Skeletal muscle tissue (tissue), 4 donors: ENCODE measurements around the gene ZNF202. TPM values are rescaled to one million over a fixed set of nuclear protein-coding genes. Genes with fewer than 3 reads are reported as not detected.

Experiments used
- H3K27ac ChIP-seq: one replicate; pipeline ENCODE4 v1.7.0; 2013; ENCODE audit warnings: mild to moderate bottlenecking, low read depth, low read length, inconsistent platforms
- H3K27me3 ChIP-seq, 3 donors: one replicate each; pipeline ENCODE4 v1.7.0; 2013; ENCODE audit warnings: low read length in 3 of 3; ENCODE audit not compliant: control insufficient read depth in 3 of 3, insufficient read depth in 3 of 3
- H3K36me3 ChIP-seq, 3 donors: one replicate each; pipeline ENCODE4 v1.7.0; 2013; ENCODE audit warnings: low read length in 3 of 3; ENCODE audit not compliant: control insufficient read depth in 3 of 3, insufficient read depth in 3 of 3
- H3K4me1 ChIP-seq, 3 donors: one replicate each; pipeline ENCODE4 v1.7.0; 2013; ENCODE audit warnings: low read length in 3 of 3, mild to moderate bottlenecking in 3 of 3; ENCODE audit not compliant: control insufficient read depth in 3 of 3, insufficient read depth in 3 of 3
- H3K4me3 ChIP-seq, 3 donors: one replicate each; pipeline ENCODE4 v1.7.0; 2013; ENCODE audit warnings: low read length in 3 of 3
- H3K9ac ChIP-seq, 3 donors: one replicate each; pipeline ENCODE4 v1.7.0; 2013; ENCODE audit warnings: low read length in 3 of 3, mild to moderate bottlenecking in 3 of 3, moderate library complexity in 2 of 3, low read depth in 1 of 3
- H3K9me3 ChIP-seq, 3 donors: one replicate each; pipeline ENCODE4 v1.7.0; 2013; ENCODE audit warnings: low read length in 3 of 3; ENCODE audit not compliant: control insufficient read depth in 3 of 3
- total RNA-seq: library from RNA; depleted of rRNA; stranded (reverse); fragments of >200 nt; gene quantifications from one replicate; pipeline ENCODE4 v1.2.3, GENCODE V29; 2014
- donor health status: Osteomylitis.

ZNF202 gene
- total RNA-seq, 1 donor from 2014 or later: 9.4 TPM

- peaks cover 5 to 6% (median 5%) of the 10 kb centered on the region in 3 donors for H3K36me3 ChIP-seq
- no peaks in the 10 kb centered on the region for H3K27me3 ChIP-seq
- no peak overlapping the region for H3K27ac ChIP-seq
- no peak overlapping the region for H3K9ac ChIP-seq
- H3K4me3 ChIP-seq: peak overlapping the region in 2 of 3 donors; percentile 9 to 77
- no peaks in the 10 kb centered on the region for H3K9me3 ChIP-seq
- peaks cover 10 to 16% (median 16%) of the 10 kb centered on the region in 3 donors for H3K4me1 ChIP-seq
These were observed 1.3 kb upstream of the ZNF202 start for GRCh38 chr11:123742724-123743120.

DNA sequence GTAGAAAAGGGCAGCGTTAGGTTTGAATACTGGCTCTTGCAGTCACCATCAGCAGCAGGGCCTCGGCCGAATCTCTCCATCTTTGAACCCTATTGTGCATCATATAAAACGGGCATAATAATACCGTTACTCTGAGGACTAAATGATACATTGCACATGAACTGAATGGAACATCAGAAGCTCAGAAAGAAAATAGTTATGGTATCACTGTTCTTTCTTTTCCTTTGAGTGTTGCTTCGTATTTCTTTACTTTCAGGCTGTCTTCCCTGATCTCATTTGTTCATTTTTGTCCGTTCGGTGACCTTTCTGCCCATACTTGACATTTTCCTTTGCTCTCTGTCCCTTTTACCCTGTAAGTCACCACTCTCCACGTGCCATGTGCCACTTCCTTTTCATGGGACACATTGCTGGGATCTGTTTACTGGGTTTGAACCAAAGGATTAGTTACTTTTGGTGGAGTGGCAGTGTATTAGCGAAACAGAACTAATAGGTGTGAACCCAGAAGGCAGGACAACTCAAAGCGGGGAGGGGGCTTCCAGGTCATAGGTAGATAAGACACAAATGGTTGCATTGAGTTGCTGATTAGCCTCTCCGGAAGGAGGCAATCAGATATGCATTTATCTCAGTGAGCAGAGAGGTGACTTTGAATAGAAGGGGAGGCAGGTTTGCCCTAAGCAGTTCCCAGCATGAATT, 717 bp upstream of the ZNF202 start:
- peak overlapping the region; percentile 77 to 95 (median 91) for H3K4me3 ChIP-seq
- peaks cover 10 to 16% (median 16%) of the 10 kb centered on the region in 3 donors for H3K4me1 ChIP-seq
- H3K27ac ChIP-seq: peak overlapping the region; percentile 72
- peak overlapping the region; percentile 87 to 91 (median 91) for H3K9ac ChIP-seq
- H3K9me3 ChIP-seq: no peaks in the 10 kb centered on the region
- no peaks in the 10 kb centered on the region for H3K27me3 ChIP-seq
- peaks cover 6 to 10% (median 6%) of the 10 kb centered on the region in 3 donors for H3K36me3 ChIP-seq

DNA sequence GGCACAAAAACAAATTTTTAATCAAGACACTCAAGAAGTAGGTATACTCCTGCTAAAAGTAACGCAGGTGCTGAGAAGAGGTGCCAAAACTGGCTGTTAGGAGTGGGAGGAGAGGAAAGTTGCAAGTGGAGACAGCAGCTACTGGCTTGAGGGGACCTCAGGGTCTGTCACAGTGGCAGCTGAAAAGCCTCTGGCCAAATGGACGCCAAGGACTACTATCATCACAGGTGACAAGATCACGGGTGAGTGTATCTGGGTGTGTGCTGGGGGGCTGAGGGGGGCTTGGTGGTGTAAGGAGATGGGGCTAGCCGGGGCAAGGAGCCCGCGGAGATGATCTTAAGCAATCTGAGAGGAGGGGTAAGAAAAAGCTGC, 687 bp downstream of the ZNF202 start:
- H3K9ac ChIP-seq: peak overlapping the region; percentile 87 to 91 (median 91)

DNA sequence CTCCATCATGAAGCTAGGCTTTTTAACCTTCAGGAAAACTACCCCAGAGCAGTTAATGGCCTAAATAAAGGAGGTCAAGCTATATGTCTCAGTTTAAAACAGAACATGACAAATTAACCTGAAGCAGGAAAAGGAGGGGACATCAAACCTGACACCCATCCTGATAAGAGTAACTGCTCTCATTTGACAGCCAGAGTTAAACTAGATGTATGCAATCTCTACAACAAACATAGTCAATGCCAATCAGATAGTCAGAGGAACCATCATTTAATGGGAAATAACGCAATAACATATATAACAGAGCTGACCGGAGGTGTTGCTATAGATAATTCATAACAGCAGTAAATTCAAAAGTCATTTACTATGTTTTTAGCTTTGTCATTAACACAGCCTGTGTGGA, 3.1 kb downstream of the ZNF202 start:
- Histone ChIP-seq H3K27me3 (no peaks in the 10 kb centered on the region), H3K9ac (no peak overlapping the region), H3K36me3 (peaks cover 6 to 20% (median 17%) of the 10 kb centered on the region in 3 donors), H3K9me3 (no peaks in the 10 kb centered on the region), H3K4me3 (no peak overlapping the region), H3K4me1 (peaks cover 10 to 16% (median 16%) of the 10 kb centered on the region in 3 donors), H3K27ac (no peak overlapping the region)

More for the DNA sequence above, 687 bp downstream of the ZNF202 start:
- Histone ChIP-seq H3K9me3 (no peaks in the 10 kb centered on the region), H3K4me1 (peaks cover 10 to 16% (median 16%) of the 10 kb centered on the region in 3 donors), H3K27me3 (no peaks in the 10 kb centered on the region), H3K4me3 (peak overlapping the region; percentile 77 to 95 (median 91)), H3K27ac (peak overlapping the region; percentile 72), H3K36me3 (peaks cover 6 to 17% (median 6%) of the 10 kb centered on the region in 3 donors)

DNA sequence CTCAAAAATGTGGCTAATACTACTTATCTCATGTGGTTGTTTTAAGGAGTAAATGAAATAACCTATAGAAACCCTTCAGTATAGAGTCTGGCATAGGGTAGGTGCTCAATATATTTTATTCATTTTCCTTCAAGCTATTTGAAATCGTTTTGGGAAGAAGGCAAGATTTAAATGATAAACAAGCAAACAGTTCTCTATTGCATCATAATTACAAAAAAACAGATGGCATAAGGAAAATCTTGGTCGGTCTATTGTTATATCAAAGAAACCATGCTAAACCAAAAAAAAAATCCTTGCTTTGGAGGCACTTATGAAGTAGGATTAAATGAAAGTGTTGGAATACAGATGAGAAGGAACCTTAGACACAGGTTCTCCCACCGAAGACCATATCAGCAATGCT, 4.7 kb downstream of the ZNF202 start:
- no peak overlapping the region for H3K4me3 ChIP-seq
- H3K4me1 ChIP-seq: peaks cover 10 to 12% (median 10%) of the 10 kb centered on the region in 3 donors
- H3K36me3 ChIP-seq: peaks cover 6 to 20% (median 19%) of the 10 kb centered on the region in 3 donors
- H3K27ac ChIP-seq: no peak overlapping the region
- no peaks in the 10 kb centered on the region for H3K27me3 ChIP-seq
- no peaks in the 10 kb centered on the region for H3K9me3 ChIP-seq
- no peak overlapping the region for H3K9ac ChIP-seq

DNA sequence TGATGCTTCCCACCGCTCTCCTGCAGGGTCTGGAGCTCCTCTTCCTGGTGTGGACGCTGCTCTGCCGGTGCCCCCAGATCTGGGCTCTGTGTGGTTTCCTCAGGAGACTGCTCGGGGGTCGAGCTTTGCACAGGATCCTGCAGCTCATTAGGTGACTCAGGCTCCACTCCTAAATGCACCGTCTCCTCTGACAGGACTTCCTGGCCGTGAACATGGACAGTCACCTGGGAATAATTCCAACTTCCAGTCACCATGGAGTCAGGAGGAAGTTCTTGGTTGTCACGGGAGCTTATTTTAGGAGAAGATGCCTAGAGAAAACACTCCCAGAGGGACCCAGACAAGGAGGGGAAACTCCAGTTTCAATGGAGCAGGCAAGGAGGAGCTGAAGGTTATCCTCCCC, 11.9 kb downstream of the ZNF202 start:
- H3K27me3 ChIP-seq: no peaks in the 10 kb centered on the region
- no peak overlapping the region for H3K4me3 ChIP-seq
- H3K9me3 ChIP-seq: no peaks in the 10 kb centered on the region
- peaks cover 59 to 73% (median 62%) of the 10 kb centered on the region in 3 donors for H3K36me3 ChIP-seq
- no peak overlapping the region for H3K27ac ChIP-seq
- H3K9ac ChIP-seq: no peak overlapping the region
- no peaks in the 10 kb centered on the region for H3K4me1 ChIP-seq

- Histone ChIP-seq H3K9me3 (no peaks in the 10 kb centered on the region), H3K27me3 (no peaks in the 10 kb centered on the region), H3K27ac (no peak overlapping the region), H3K4me3 (no peak overlapping the region), H3K9ac (no peak overlapping the region), H3K36me3 (peaks cover 59 to 69% (median 66%) of the 10 kb centered on the region in 3 donors), H3K4me1 (no peaks in the 10 kb centered on the region)
These were observed 15.3 kb downstream of the ZNF202 start for GRCh38 chr11:123725995-123726655.

- Histone ChIP-seq H3K27me3 (no peaks in the 10 kb centered on the region), H3K4me3 (no peak overlapping the region), H3K4me1 (no peaks in the 10 kb centered on the region), H3K27ac (no peak overlapping the region), H3K9me3 (no peaks in the 10 kb centered on the region), H3K36me3 (peaks cover 0 to 6% (median 5%) of the 10 kb centered on the region in 3 donors), H3K9ac (no peak overlapping the region)
These were observed 22.0 kb downstream of the ZNF202 start for GRCh38 chr11:123719452-123719851.

- H3K27me3 ChIP-seq: no peaks in the 10 kb centered on the region
- H3K36me3 ChIP-seq: no peaks in the 10 kb centered on the region
- no peaks in the 10 kb centered on the region for H3K9me3 ChIP-seq
- H3K27ac ChIP-seq: no peak overlapping the region
- no peak overlapping the region for H3K4me3 ChIP-seq
- no peaks in the 10 kb centered on the region for H3K4me1 ChIP-seq
- no peak overlapping the region for H3K9ac ChIP-seq
These were observed 23.0 kb downstream of the ZNF202 start for GRCh38 chr11:123718469-123718868.

- Histone ChIP-seq H3K27me3 (no peaks in the 10 kb centered on the region), H3K9me3 (no peaks in the 10 kb centered on the region), H3K4me3 (no peak overlapping the region), H3K36me3 (no peaks in the 10 kb centered on the region), H3K4me1 (no peaks in the 10 kb centered on the region), H3K27ac (no peak overlapping the region), H3K9ac (no peak overlapping the region)
These were observed 23.4 kb downstream of the ZNF202 start for GRCh38 chr11:123718063-123718462.
